ENCODE results near the gene AQP10.
A peak's percentile ranks its signal among the peaks of the same experiment; 100 is the strongest.

The AQP10 gene

DNA sequence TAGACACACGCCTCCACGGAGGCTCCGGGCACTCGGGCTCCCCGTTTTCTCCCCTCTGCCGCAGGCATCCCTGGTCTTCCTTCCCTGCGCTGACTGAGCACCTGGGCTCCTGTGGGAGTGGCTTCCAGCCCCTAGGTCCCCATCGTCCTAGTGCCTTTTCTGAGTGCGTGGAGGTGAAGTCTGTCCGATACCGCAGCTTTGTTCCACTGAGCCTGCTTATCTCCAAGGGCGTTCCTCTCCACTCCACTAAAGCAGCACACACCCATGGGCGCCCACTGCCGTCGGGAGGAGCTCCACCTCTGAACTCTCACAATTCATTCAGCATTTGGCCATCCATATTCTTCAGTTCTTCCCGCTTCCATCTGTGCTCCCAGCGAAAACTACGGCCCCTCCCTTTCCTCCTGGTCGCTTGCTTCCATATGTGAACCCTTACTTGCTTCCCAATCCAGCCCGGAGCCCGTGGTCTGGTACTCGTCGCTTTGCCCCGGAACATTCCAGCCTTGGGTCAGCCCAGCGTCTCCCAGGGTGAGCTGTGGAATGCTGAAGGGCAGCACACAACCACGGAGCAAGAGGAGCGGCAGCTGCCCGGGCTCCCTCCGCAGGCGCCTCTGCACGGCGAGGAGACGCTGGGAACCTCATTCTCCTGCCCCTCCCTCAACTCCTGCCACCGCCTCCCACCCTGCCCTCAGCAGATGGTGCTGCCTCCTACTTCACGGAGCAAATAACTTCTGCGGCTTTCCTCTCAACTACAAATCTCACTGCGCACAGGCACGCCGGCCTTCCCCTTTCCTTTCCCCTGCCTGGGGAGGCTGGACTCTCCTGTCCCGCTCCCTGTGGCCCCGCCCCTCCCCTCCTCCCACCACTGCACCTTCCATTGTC, 31.9 kb downstream of the AQP10 start:
- TF ChIP-seq, protein P1, sequence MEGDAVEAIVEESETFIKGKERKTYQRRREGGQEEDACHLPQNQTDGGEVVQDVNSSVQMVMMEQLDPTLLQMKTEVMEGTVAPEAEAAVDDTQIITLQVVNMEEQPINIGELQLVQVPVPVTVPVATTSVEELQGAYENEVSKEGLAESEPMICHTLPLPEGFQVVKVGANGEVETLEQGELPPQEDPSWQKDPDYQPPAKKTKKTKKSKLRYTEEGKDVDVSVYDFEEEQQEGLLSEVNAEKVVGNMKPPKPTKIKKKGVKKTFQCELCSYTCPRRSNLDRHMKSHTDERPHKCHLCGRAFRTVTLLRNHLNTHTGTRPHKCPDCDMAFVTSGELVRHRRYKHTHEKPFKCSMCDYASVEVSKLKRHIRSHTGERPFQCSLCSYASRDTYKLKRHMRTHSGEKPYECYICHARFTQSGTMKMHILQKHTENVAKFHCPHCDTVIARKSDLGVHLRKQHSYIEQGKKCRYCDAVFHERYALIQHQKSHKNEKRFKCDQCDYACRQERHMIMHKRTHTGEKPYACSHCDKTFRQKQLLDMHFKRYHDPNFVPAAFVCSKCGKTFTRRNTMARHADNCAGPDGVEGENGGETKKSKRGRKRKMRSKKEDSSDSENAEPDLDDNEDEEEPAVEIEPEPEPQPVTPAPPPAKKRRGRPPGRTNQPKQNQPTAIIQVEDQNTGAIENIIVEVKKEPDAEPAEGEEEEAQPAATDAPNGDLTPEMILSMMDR (conservative IDR thresholded peaks at IDR 0.05; ENCODE audit: low read length): no peak
- no peak for TF ChIP-seq EZH2phosphoT487 (IDR thresholded peaks at IDR 0.05; ENCODE audit: borderline replicate concordance)
- H3K4me1 ChIP-seq (ENCODE audit: insufficient read depth, low read length, poor library complexity, severe bottlenecking): peaks cover 11% of the 10 kb centered on the region
- H3K27me3 ChIP-seq (ENCODE audit: insufficient read depth, low read length, poor library complexity, severe bottlenecking): no peaks in the 10 kb centered on the region
- no peaks in the 10 kb centered on the region for H3K9me2 ChIP-seq (replicated peaks; ENCODE audit: low read depth, low read length)
- H3K4me2 ChIP-seq (ENCODE audit: low read depth, low read length, poor library complexity, severe bottlenecking): peak overlapping the region; percentile 65
- no peaks in the 10 kb centered on the region for H3K9me3 ChIP-seq (ENCODE audit: insufficient read depth, low read depth, low read length)
- peak overlapping the region; percentile 20 for H3K9ac ChIP-seq (ENCODE audit: low read depth, low read length, poor library complexity, severe bottlenecking)
- peaks cover 10% of the 10 kb centered on the region; the same call in 1 of the 2 replicates for H3K36me3 ChIP-seq (ENCODE audit: insufficient read depth, low read length)
- peak overlapping the region; percentile 65 for H3K4me3 ChIP-seq (ENCODE audit: low read length, poor library complexity, severe bottlenecking)
- H3F3A ChIP-seq (ENCODE audit: low read depth): no peaks in the 10 kb centered on the region
- no peaks in the 10 kb centered on the region for H4K20me1 ChIP-seq (ENCODE audit: insufficient read depth, low read length, poor library complexity, severe bottlenecking)
- no peaks in the 10 kb centered on the region for H3K79me2 ChIP-seq (ENCODE audit: insufficient read depth, low read length)
- peak overlapping the region; percentile 66 for H2AFZ ChIP-seq (ENCODE audit: low read length)

DNA sequence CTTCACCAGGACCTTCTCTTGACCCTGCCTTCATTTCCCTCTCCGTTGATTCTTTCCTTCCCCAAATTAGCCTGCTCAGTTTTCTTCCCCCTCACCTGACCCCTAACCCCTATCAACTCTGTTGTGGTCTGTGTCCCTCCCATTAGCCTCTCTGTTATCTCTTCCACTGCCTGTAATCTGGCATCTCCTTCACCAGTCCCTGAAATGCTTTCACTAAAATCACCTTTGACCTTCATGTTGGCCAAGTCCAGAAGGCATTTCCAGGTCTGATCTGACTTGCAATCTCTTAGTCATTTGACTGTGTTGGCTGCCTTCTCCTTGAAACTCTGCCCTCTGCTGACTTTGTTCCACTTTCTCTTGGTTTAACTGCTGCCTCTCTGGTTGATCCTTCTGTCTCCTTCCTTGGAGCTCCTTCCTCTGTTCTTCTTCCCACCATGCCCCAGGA, 32.6 kb downstream of the AQP10 start:
- Histone ChIP-seq H2AFZ (ENCODE audit: low read length) (peak overlapping the region; percentile 66), H3K9me3 (ENCODE audit: insufficient read depth, low read depth, low read length) (no peaks in the 10 kb centered on the region), H3K4me3 (ENCODE audit: low read length, poor library complexity, severe bottlenecking) (peak overlapping the region; percentile 65), H3F3A (ENCODE audit: low read depth) (no peaks in the 10 kb centered on the region), H3K79me2 (ENCODE audit: insufficient read depth, low read length) (no peaks in the 10 kb centered on the region), H3K9ac (ENCODE audit: low read depth, low read length, poor library complexity, severe bottlenecking) (peak overlapping the region; percentile 20), H3K9me2 (replicated peaks; ENCODE audit: low read depth, low read length) (no peaks in the 10 kb centered on the region), H3K36me3 (ENCODE audit: insufficient read depth, low read length) (peaks cover 10% of the 10 kb centered on the region; the same call in 1 of the 2 replicates), H3K4me2 (ENCODE audit: low read depth, low read length, poor library complexity, severe bottlenecking) (peak overlapping the region; percentile 65), H3K27me3 (ENCODE audit: insufficient read depth, low read length, poor library complexity, severe bottlenecking) (no peaks in the 10 kb centered on the region), H4K20me1 (ENCODE audit: insufficient read depth, low read length, poor library complexity, severe bottlenecking) (no peaks in the 10 kb centered on the region), H3K4me1 (ENCODE audit: insufficient read depth, low read length, poor library complexity, severe bottlenecking) (peaks cover 11% of the 10 kb centered on the region)
- TF ChIP-seq EZH2phosphoT487 (IDR thresholded peaks at IDR 0.05; ENCODE audit: borderline replicate concordance): no peak
- TF ChIP-seq, protein P1 (conservative IDR thresholded peaks at IDR 0.05; ENCODE audit: low read length): peak; percentile 62

DNA sequence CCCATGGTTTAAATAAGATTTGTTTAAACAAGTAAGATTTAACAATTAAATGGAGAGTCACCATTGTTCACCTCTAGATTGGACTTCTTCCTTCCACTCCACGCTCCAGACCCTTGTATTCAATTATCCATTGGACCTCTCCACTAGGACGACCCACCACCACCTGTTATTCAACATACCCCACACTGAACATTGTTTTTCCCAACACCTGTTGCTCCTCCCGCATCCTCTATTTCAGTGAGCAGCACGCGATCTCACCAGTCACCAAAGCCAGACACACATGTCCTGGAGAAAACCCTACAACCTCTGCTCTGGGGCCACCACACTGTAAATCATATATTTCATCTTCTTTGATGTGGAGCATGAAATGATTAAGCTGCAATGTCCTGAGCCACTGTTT, 33.1 kb downstream of the AQP10 start:
- Histone ChIP-seq H3K4me2 (ENCODE audit: low read depth, low read length, poor library complexity, severe bottlenecking) (peak overlapping the region; percentile 65), H3F3A (ENCODE audit: low read depth) (no peaks in the 10 kb centered on the region), H3K4me1 (ENCODE audit: insufficient read depth, low read length, poor library complexity, severe bottlenecking) (peaks cover 11% of the 10 kb centered on the region), H3K27me3 (ENCODE audit: insufficient read depth, low read length, poor library complexity, severe bottlenecking) (no peaks in the 10 kb centered on the region), H3K36me3 (ENCODE audit: insufficient read depth, low read length) (peaks cover 5% of the 10 kb centered on the region; the same call in 1 of the 2 replicates), H3K9ac (ENCODE audit: low read depth, low read length, poor library complexity, severe bottlenecking) (no peak overlapping the region), H3K9me3 (ENCODE audit: insufficient read depth, low read depth, low read length) (no peaks in the 10 kb centered on the region), H2AFZ (ENCODE audit: low read length) (peak overlapping the region; percentile 66; the same call in 1 of the 2 replicates), H3K79me2 (ENCODE audit: insufficient read depth, low read length) (no peaks in the 10 kb centered on the region), H3K4me3 (ENCODE audit: low read length, poor library complexity, severe bottlenecking) (no peak overlapping the region), H3K9me2 (replicated peaks; ENCODE audit: low read depth, low read length) (no peaks in the 10 kb centered on the region), H4K20me1 (ENCODE audit: insufficient read depth, low read length, poor library complexity, severe bottlenecking) (no peaks in the 10 kb centered on the region)
- no peak for TF ChIP-seq EZH2phosphoT487 (IDR thresholded peaks at IDR 0.05; ENCODE audit: borderline replicate concordance)
- TF ChIP-seq, protein P1 (conservative IDR thresholded peaks at IDR 0.05; ENCODE audit: low read length): 0 out of 2 replicates have a peak, but pooled peaks have one; percentile 12
